AG04450 (cell line): ENCODE measurements around the gene TMEM131. TPM values are rescaled to one million over a fixed set of nuclear protein-coding genes. Genes with fewer than 3 reads are reported as not detected.
A peak's percentile ranks its signal among the peaks of the same experiment; 100 is the strongest.

Experiments
- CTCF ChIA-PET: fragments of 300-600, 350-600 bp; formaldehyde crosslinking; extraction: SDS; loops from one replicate; lab custom pipeline; 2022; ENCODE audit warnings: antibody characterized with exemption, inconsistent platforms; lab: Charles Lee
- POLR2A ChIA-PET: fragments of 350-600 bp; formaldehyde crosslinking; extraction: SDS; loops from one replicate; lab custom pipeline; 2021; ENCODE audit warnings: antibody characterized with exemption, inconsistent platforms; lab: Yijun Ruan, JAX
- DNase-seq: peaks from one replicate; pipeline ENCODE4 v3.0.0-alpha.2; 2011; ENCODE audit warnings: low read depth, low spot score
- H3K27ac ChIP-seq: one replicate; pipeline ENCODE4 v1.5.1; 2012; ENCODE audit warnings: low read depth, low read length, control low read depth
- H3K27me3 ChIP-seq: one replicate; pipeline ENCODE4 v1.6.0; 2012; ENCODE audit warnings: low read length; ENCODE audit not compliant: control insufficient read depth, insufficient read depth
- H3K4me3 ChIP-seq: 2 replicates; pipeline ENCODE4 v1.5.1; 2011; ENCODE audit warnings: mild to moderate bottlenecking, low read depth, low read length, control low read depth
- H3K9me3 ChIP-seq: 2 replicates; pipeline ENCODE4 v1.5.1; 2012; ENCODE audit warnings: low read length; ENCODE audit not compliant: control insufficient read depth, insufficient read depth
- polyA plus RNA-seq: library from polyadenylated mRNA; depleted of rRNA; stranded (reverse); fragments of >200 nt; gene quantifications from 2 replicates; pipeline ENCODE4 v1.2.3, GENCODE V29; 2011
- TF ChIP-seq, protein P1 (sequence below): IDR thresholded peaks from 2 replicates; pipeline ENCODE4 v1.5.1; 2011; ENCODE audit warnings: low read depth, low read length, control low read depth, inconsistent platforms

The TMEM131 gene
- polyA plus RNA-seq, 1 experiment, result 24.4 TPM

- TF ChIP-seq, protein P1, sequence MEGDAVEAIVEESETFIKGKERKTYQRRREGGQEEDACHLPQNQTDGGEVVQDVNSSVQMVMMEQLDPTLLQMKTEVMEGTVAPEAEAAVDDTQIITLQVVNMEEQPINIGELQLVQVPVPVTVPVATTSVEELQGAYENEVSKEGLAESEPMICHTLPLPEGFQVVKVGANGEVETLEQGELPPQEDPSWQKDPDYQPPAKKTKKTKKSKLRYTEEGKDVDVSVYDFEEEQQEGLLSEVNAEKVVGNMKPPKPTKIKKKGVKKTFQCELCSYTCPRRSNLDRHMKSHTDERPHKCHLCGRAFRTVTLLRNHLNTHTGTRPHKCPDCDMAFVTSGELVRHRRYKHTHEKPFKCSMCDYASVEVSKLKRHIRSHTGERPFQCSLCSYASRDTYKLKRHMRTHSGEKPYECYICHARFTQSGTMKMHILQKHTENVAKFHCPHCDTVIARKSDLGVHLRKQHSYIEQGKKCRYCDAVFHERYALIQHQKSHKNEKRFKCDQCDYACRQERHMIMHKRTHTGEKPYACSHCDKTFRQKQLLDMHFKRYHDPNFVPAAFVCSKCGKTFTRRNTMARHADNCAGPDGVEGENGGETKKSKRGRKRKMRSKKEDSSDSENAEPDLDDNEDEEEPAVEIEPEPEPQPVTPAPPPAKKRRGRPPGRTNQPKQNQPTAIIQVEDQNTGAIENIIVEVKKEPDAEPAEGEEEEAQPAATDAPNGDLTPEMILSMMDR, result no peak
- POLR2A ChIA-PET, result interaction anchor here (0.8 kb wide), 1 partner anchor 59 kb away, joined by 3 read pairs; no protein-coding TSS in a partner anchor
- peak overlapping the region; percentile 87 for H3K4me3 ChIP-seq
Measured at GRCh38 chr2:97995026-97995733, 568 bp downstream of the TMEM131 start.

DNA sequence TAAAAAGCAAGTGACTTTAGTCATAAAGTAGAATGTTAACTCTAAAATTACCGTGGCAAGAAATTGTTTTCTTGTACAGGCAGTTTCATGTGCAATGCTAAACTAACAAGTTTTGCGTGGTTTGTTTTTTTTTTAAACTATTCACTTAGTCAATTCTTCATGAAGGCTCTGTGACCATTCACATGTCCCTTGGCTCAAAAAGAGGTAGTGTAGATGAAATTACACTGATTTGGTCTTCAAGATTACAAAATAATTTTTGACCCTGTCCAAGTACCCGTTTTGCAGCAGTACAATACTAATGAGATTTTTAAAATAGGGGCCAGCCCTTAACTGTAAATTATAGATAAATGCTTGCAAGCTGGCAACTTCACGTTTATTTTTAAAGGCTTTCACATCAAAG, 1.3 kb downstream of the TMEM131 start:
- no peak for DNase-seq
- Histone ChIP-seq H3K4me3 (peak overlapping the region; percentile 87), H3K27ac (no peak overlapping the region), H3K27me3 (peaks cover 2% of the 10 kb centered on the region), H3K9me3 (no peaks in the 10 kb centered on the region; the same call in 1 of the 2 replicates)
- CTCF ChIA-PET, result interaction anchor here (0.9 to 1.0 kb wide), 2 partner anchors 185 to 188 kb away, joined by 4 to 7 read pairs; no protein-coding TSS in a partner anchor
- POLR2A ChIA-PET, result interaction anchor here (0.8 kb wide), 1 partner anchor 58 kb away, joined by 3 read pairs; no protein-coding TSS in a partner anchor
- TF ChIP-seq, protein P1, result no peak

More at GRCh38 chr2:97995026-97995733, 568 bp downstream of the TMEM131 start:
- peaks cover 2% of the 10 kb centered on the region for H3K27me3 ChIP-seq
- no peak for DNase-seq
- CTCF ChIA-PET, result interaction anchor here (0.7 to 1.0 kb wide), 3 partner anchors 186 to 274 kb away, joined by 3 to 7 read pairs (median 4); no protein-coding TSS in a partner anchor
- H3K27ac ChIP-seq, result peak overlapping the region; percentile 83
- no peaks in the 10 kb centered on the region; the same call in 1 of the 2 replicates for H3K9me3 ChIP-seq

DNA sequence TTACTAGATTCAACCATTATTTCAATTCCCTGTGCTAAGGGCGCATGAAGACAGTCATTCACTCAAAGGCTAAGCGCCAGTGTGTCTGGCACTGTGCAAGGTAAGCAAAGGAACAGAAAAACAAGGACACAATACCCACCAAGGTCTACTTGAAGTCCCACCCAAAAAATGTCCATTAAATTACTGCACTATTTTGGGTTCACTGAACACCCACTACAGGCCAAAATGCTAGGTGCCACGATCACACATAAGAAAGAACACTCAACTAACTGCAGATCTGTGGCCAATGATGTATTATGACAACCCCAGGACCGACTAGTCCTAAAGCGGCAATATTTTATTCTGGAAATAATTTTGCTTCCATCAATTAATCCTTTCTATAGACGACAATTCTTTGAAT, 1.8 kb downstream of the TMEM131 start:
- POLR2A ChIA-PET, result no interaction called here
- Histone ChIP-seq H3K27ac (no peak overlapping the region), H3K4me3 (peak overlapping the region; percentile 87), H3K27me3 (peaks cover under 1% of the 10 kb centered on the region), H3K9me3 (no peaks in the 10 kb centered on the region; the same call in 1 of the 2 replicates)
- no peak for DNase-seq
- TF ChIP-seq, protein P1, result no peak
- CTCF ChIA-PET, result no interaction called here

DNA sequence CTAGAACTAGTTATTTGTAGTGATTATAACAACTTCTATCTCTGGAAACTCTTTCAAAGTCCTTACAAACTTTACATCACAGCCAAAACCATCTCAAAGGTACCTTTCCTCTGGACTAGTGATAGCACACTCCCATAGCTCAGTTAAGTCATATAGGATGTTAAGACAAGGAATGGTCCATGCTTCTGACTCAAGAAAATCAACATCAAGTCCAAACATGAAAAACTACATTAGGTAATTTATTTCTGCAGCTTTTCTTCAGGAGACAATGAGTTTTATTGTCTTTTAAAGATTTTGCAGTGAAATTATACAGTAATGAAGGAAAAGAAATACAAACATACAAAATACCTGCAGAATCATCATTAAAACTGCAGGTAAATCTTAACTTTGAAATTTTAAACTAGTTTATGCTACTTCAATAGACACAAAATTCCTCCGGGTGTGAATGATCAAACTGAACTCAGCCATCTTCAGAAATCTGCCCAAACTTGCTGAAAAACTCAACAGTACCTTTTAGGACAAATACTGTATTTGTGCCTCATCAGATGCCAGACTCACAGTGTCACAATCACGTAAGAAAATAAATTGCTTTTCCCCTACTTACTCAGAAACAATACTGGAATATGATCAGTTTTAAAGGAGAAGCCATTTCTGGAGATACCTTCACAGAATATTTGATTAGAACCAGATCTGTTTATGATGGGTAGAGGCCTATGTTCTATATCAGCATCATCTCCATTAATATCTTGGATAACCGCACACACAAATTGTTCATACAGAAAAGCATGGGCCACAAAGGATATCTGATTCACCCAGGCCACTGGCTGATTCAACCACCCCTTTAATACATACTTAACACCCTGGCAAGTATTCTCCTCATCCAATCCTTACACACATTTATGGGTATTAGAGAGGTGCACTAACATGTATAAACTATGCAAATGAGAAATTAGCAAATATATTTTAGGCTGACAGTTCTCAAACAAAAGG, 2.6 kb downstream of the TMEM131 start:
- ChIA-PET POLR2A (no interaction called here), CTCF (interaction anchor here (0.9 kb wide), 1 partner anchor 186 kb away, joined by 4 read pairs; no protein-coding TSS in a partner anchor)
- Histone ChIP-seq H3K27ac (no peak overlapping the region), H3K9me3 (no peaks in the 10 kb centered on the region; the same call in 1 of the 2 replicates), H3K4me3 (peak overlapping the region; percentile 87; the same call in 1 of the 2 replicates), H3K27me3 (no peaks in the 10 kb centered on the region)
- DNase-seq, result no peak
- TF ChIP-seq, protein P1, result no peak
